DND-41 (cell line): ENCODE data around the gene KRTAP6-3.

Source experiments
- EZH2 ChIP-seq: IDR thresholded peaks from 3 replicates; pipeline ENCODE4 v1.6.1; 2012; ENCODE audit warnings: borderline replicate concordance, low read depth, mild to moderate bottlenecking, moderate library complexity, low read length, inconsistent platforms; ENCODE audit not compliant: severe bottlenecking
- TF ChIP-seq, protein P1 (sequence below): IDR thresholded peaks from 2 replicates; pipeline ENCODE4 v1.5.1; 2012; ENCODE audit warnings: borderline replicate concordance, low read length, moderate library complexity, mild to moderate bottlenecking; ENCODE audit not compliant: poor library complexity, severe bottlenecking; ENCODE audit errors: extremely low read depth

GRCh38 chr21:30634906-30635305 is 42.7 kb downstream of the KRTAP6-3 start, which contains the start of gene KRTAP20-2:
- TF ChIP-seq, protein P1, sequence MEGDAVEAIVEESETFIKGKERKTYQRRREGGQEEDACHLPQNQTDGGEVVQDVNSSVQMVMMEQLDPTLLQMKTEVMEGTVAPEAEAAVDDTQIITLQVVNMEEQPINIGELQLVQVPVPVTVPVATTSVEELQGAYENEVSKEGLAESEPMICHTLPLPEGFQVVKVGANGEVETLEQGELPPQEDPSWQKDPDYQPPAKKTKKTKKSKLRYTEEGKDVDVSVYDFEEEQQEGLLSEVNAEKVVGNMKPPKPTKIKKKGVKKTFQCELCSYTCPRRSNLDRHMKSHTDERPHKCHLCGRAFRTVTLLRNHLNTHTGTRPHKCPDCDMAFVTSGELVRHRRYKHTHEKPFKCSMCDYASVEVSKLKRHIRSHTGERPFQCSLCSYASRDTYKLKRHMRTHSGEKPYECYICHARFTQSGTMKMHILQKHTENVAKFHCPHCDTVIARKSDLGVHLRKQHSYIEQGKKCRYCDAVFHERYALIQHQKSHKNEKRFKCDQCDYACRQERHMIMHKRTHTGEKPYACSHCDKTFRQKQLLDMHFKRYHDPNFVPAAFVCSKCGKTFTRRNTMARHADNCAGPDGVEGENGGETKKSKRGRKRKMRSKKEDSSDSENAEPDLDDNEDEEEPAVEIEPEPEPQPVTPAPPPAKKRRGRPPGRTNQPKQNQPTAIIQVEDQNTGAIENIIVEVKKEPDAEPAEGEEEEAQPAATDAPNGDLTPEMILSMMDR, result no peak
- TF ChIP-seq EZH2, result no peak
